ENCODE measurements around the gene MAPK11.

MAPK11 gene

GRCh38 chr22:50299785-50300619 lies 29.8 kb upstream of the MAPK11 start:
- no peaks in the 10 kb centered on the region for H3K4me1 ChIP-seq (ENCODE audit: control insufficient read depth, low read depth, low read length)
- H3K4ac ChIP-seq (ENCODE audit: low read depth, low read length): no peak overlapping the region
- peaks cover 9% of the 10 kb centered on the region for H3K79me1 ChIP-seq (ENCODE audit: low read length)
- peak overlapping the region; percentile 45 for H3K18ac ChIP-seq (ENCODE audit: low read length)
- no peak overlapping the region for H3K27ac ChIP-seq (ENCODE audit: low read depth, low read length)
- H2BK15ac ChIP-seq (replicated peaks; ENCODE audit: low read depth): no peak overlapping the region
- H3K9ac ChIP-seq (ENCODE audit: low read length): peak overlapping the region; percentile 65
- H2BK120ac ChIP-seq (ENCODE audit: low read depth, low read length): no peak overlapping the region
- no peak overlapping the region for H2BK5ac ChIP-seq (ENCODE audit: low read length)
- no peaks in the 10 kb centered on the region for H3K27me3 ChIP-seq (ENCODE audit: insufficient read depth, low read length, poor library complexity)
- no peak overlapping the region for H4K8ac ChIP-seq (ENCODE audit: low read depth, low read length)
- peak; percentile 91 for DNase-seq
- no CpG with 5 or more reads among the region's 93 CpGs for WGBS (ENCODE audit: extremely low coverage, insufficient coverage, low lambda C conversion rate)
- H3K36me3 ChIP-seq (ENCODE audit: control insufficient read depth, insufficient read depth, low read length): no peaks in the 10 kb centered on the region
- peak overlapping the region; percentile 48 for H3K4me2 ChIP-seq (ENCODE audit: low read length)
- H3K23ac ChIP-seq (ENCODE audit: low read length): no peak overlapping the region
- no peak overlapping the region for H4K5ac ChIP-seq (ENCODE audit: low read length)
- peak overlapping the region; percentile 80 for H3K56ac ChIP-seq (ENCODE audit: low read length)
- peaks cover 17% of the 10 kb centered on the region for H3K79me2 ChIP-seq (ENCODE audit: control insufficient read depth, insufficient read depth, low read length)
- no peak overlapping the region for H2AK5ac ChIP-seq (ENCODE audit: low read length)
- H3K4me3 ChIP-seq (ENCODE audit: low read length): peak overlapping the region; percentile 30

- H2BK120ac ChIP-seq (ENCODE audit: low read depth, low read length): no peak overlapping the region
- H3K18ac ChIP-seq (ENCODE audit: low read length): peak overlapping the region; percentile 45
- H3K4ac ChIP-seq (ENCODE audit: low read depth, low read length): no peak overlapping the region
- H2AK5ac ChIP-seq (ENCODE audit: low read length): no peak overlapping the region
- no peak overlapping the region for H4K8ac ChIP-seq (ENCODE audit: low read depth, low read length)
- H3K4me3 ChIP-seq (ENCODE audit: low read length): no peak overlapping the region
- H4K5ac ChIP-seq (ENCODE audit: low read length): no peak overlapping the region
- no CpG with 5 or more reads among the region's 59 CpGs for WGBS (ENCODE audit: extremely low coverage, insufficient coverage, low lambda C conversion rate)
- H2BK15ac ChIP-seq (replicated peaks; ENCODE audit: low read depth): no peak overlapping the region
- peak overlapping the region; percentile 80 for H3K56ac ChIP-seq (ENCODE audit: low read length)
- H2BK5ac ChIP-seq (ENCODE audit: low read length): no peak overlapping the region
- H3K36me3 ChIP-seq (ENCODE audit: control insufficient read depth, insufficient read depth, low read length): no peaks in the 10 kb centered on the region
- DNase-seq: no peak
- peaks cover 12% of the 10 kb centered on the region for H3K79me1 ChIP-seq (ENCODE audit: low read length)
- H3K27me3 ChIP-seq (ENCODE audit: insufficient read depth, low read length, poor library complexity): no peaks in the 10 kb centered on the region
- peak overlapping the region; percentile 65 for H3K9ac ChIP-seq (ENCODE audit: low read length)
- H3K4me1 ChIP-seq (ENCODE audit: control insufficient read depth, low read depth, low read length): no peaks in the 10 kb centered on the region
- peak overlapping the region; percentile 48 for H3K4me2 ChIP-seq (ENCODE audit: low read length)
- H3K79me2 ChIP-seq (ENCODE audit: control insufficient read depth, insufficient read depth, low read length): peaks cover 17% of the 10 kb centered on the region
- no peak overlapping the region for H3K23ac ChIP-seq (ENCODE audit: low read length)
- H3K27ac ChIP-seq (ENCODE audit: low read depth, low read length): no peak overlapping the region
These were observed 29.0 kb upstream of the MAPK11 start for GRCh38 chr22:50298937-50299784.

- no peak for DNase-seq
- no peaks in the 10 kb centered on the region for H3K36me3 ChIP-seq (ENCODE audit: control insufficient read depth, insufficient read depth, low read length)
- peaks cover 3% of the 10 kb centered on the region for H3K4me1 ChIP-seq (ENCODE audit: control insufficient read depth, low read depth, low read length)
- no peak overlapping the region for H3K4me2 ChIP-seq (ENCODE audit: low read length)
- no peaks in the 10 kb centered on the region for H3K27me3 ChIP-seq (ENCODE audit: insufficient read depth, low read length, poor library complexity)
- H4K8ac ChIP-seq (ENCODE audit: low read depth, low read length): no peak overlapping the region
- H3K27ac ChIP-seq (ENCODE audit: low read depth, low read length): no peak overlapping the region
- H2AK5ac ChIP-seq (ENCODE audit: low read length): no peak overlapping the region
- H3K4ac ChIP-seq (ENCODE audit: low read depth, low read length): no peak overlapping the region
- H4K5ac ChIP-seq (ENCODE audit: low read length): no peak overlapping the region
- H2BK5ac ChIP-seq (ENCODE audit: low read length): no peak overlapping the region
- H3K9ac ChIP-seq (ENCODE audit: low read length): no peak overlapping the region
- WGBS (ENCODE audit: extremely low coverage, insufficient coverage, low lambda C conversion rate): no CpG with 5 or more reads among the region's 4 CpGs
- H3K79me1 ChIP-seq (ENCODE audit: low read length): peaks cover 12% of the 10 kb centered on the region
- H3K4me3 ChIP-seq (ENCODE audit: low read length): no peak overlapping the region
- peaks cover 17% of the 10 kb centered on the region for H3K79me2 ChIP-seq (ENCODE audit: control insufficient read depth, insufficient read depth, low read length)
- no peak overlapping the region for H3K56ac ChIP-seq (ENCODE audit: low read length)
- no peak overlapping the region for H3K23ac ChIP-seq (ENCODE audit: low read length)
- H2BK120ac ChIP-seq (ENCODE audit: low read depth, low read length): no peak overlapping the region
- H2BK15ac ChIP-seq (replicated peaks; ENCODE audit: low read depth): no peak overlapping the region
- no peak overlapping the region for H3K18ac ChIP-seq (ENCODE audit: low read length)
These were observed 28.1 kb upstream of the MAPK11 start for GRCh38 chr22:50298266-50298637.

- Histone ChIP-seq H4K5ac (ENCODE audit: low read length) (no peak overlapping the region), H2BK120ac (ENCODE audit: low read depth, low read length) (no peak overlapping the region), H2AK5ac (ENCODE audit: low read length) (no peak overlapping the region), H3K4me1 (ENCODE audit: control insufficient read depth, low read depth, low read length) (peaks cover 6% of the 10 kb centered on the region), H3K56ac (ENCODE audit: low read length) (no peak overlapping the region), H2BK15ac (replicated peaks; ENCODE audit: low read depth) (no peak overlapping the region), H4K8ac (ENCODE audit: low read depth, low read length) (no peak overlapping the region), H3K23ac (ENCODE audit: low read length) (no peak overlapping the region), H3K18ac (ENCODE audit: low read length) (no peak overlapping the region), H3K4ac (ENCODE audit: low read depth, low read length) (no peak overlapping the region), H3K79me2 (ENCODE audit: control insufficient read depth, insufficient read depth, low read length) (peaks cover 20% of the 10 kb centered on the region), H3K9ac (ENCODE audit: low read length) (no peak overlapping the region), H3K4me3 (ENCODE audit: low read length) (no peak overlapping the region), H3K27ac (ENCODE audit: low read depth, low read length) (no peak overlapping the region), H2BK5ac (ENCODE audit: low read length) (no peak overlapping the region), H3K79me1 (ENCODE audit: low read length) (peaks cover 16% of the 10 kb centered on the region), H3K27me3 (ENCODE audit: insufficient read depth, low read length, poor library complexity) (no peaks in the 10 kb centered on the region), H3K36me3 (ENCODE audit: control insufficient read depth, insufficient read depth, low read length) (no peaks in the 10 kb centered on the region), H3K4me2 (ENCODE audit: low read length) (no peak overlapping the region)
- WGBS (ENCODE audit: extremely low coverage, insufficient coverage, low lambda C conversion rate): no CpG with 5 or more reads among the region's 20 CpGs
- no peak for DNase-seq
These were observed 27.5 kb upstream of the MAPK11 start for GRCh38 chr22:50297510-50298265.

DNA sequence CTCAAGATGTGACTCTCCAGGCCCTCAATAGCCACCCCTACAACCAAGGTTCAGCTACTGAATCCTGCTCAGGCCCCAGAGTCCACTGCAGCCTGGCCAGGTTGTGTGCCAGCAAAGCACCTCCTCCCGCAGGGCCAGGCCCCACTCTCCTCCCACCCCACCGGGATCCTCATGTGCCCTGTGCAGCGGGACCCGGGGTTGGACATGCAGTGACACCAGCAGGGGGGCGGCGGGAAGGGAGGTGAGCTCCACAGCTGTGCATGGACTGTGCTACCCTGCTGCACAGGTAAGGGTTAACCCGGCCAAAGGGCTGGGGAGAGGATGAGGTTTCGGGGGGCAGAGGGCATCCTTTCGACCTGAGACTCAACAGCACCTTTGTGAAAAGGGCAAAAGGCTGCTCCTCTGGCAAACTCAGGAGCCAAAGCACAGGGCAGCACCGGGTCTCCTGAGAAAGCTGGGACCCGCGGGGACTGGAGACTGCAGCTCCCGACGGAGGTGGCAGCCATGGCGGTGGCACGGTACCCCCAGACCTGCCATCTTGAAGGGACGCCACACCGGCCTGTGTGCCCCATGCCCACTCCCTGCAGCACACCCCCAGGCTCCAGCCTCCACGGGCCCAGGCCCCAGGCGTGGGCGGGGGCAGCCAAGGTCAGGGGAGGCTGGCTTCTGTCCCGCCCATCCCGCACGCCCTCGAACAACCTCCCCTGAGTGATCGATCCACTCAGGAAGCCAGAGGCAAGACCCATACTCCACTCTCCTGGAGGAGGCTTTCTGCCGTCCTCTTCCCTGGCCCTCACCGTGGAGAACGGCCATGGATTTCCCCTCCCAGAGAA lies 26.7 kb upstream of the MAPK11 start:
- H3K56ac ChIP-seq (ENCODE audit: low read length): no peak overlapping the region
- H3K4me3 ChIP-seq (ENCODE audit: low read length): no peak overlapping the region
- no peak overlapping the region for H3K4me2 ChIP-seq (ENCODE audit: low read length)
- peaks cover 25% of the 10 kb centered on the region for H3K79me2 ChIP-seq (ENCODE audit: control insufficient read depth, insufficient read depth, low read length)
- H3K18ac ChIP-seq (ENCODE audit: low read length): no peak overlapping the region
- WGBS (ENCODE audit: extremely low coverage, insufficient coverage, low lambda C conversion rate): no CpG with 5 or more reads among the region's 29 CpGs
- H2BK120ac ChIP-seq (ENCODE audit: low read depth, low read length): no peak overlapping the region
- H3K4me1 ChIP-seq (ENCODE audit: control insufficient read depth, low read depth, low read length): peaks cover 6% of the 10 kb centered on the region
- no peak overlapping the region for H2BK15ac ChIP-seq (replicated peaks; ENCODE audit: low read depth)
- H3K27ac ChIP-seq (ENCODE audit: low read depth, low read length): no peak overlapping the region
- no peak overlapping the region for H2AK5ac ChIP-seq (ENCODE audit: low read length)
- no peak overlapping the region for H3K4ac ChIP-seq (ENCODE audit: low read depth, low read length)
- no peak overlapping the region for H4K5ac ChIP-seq (ENCODE audit: low read length)
- H4K8ac ChIP-seq (ENCODE audit: low read depth, low read length): no peak overlapping the region
- no peaks in the 10 kb centered on the region for H3K27me3 ChIP-seq (ENCODE audit: insufficient read depth, low read length, poor library complexity)
- no peak overlapping the region for H2BK5ac ChIP-seq (ENCODE audit: low read length)
- H3K79me1 ChIP-seq (ENCODE audit: low read length): peaks cover 21% of the 10 kb centered on the region
- no peaks in the 10 kb centered on the region for H3K36me3 ChIP-seq (ENCODE audit: control insufficient read depth, insufficient read depth, low read length)
- no peak overlapping the region for H3K9ac ChIP-seq (ENCODE audit: low read length)
- no peak overlapping the region for H3K23ac ChIP-seq (ENCODE audit: low read length)
- DNase-seq: no peak
